Fibroblast of lung (primary cell): ENCODE measurements around the gene ATF6B. TPM values are rescaled to one million over a fixed set of nuclear protein-coding genes. Genes with fewer than 3 reads are reported as not detected.
A peak's percentile ranks its signal among the peaks of the same experiment; 100 is the strongest.

Experiments used
- DNase-seq, 2 donors: peaks; one replicate each; pipeline versions ENCODE4 v3.0.0 to v3.0.0-alpha.2; 2010; ENCODE audit warnings: low read depth in 2 of 2
- H2AFZ ChIP-seq: 2 replicates; pipeline ENCODE4 v1.5.1; 2012; ENCODE audit warnings: low read length, control low read depth, inconsistent platforms
- H3K27ac ChIP-seq: 2 replicates; pipeline ENCODE4 v1.5.1; 2011; ENCODE audit warnings: low read length, control low read depth; ENCODE audit not compliant: insufficient read depth
- H3K27me3 ChIP-seq: 2 replicates; pipeline ENCODE4 v1.5.1; 2011; ENCODE audit warnings: mild to moderate bottlenecking, low read length; ENCODE audit not compliant: control insufficient read depth, insufficient read depth
- H3K36me3 ChIP-seq: 2 replicates; pipeline ENCODE4 v1.5.1; 2011; ENCODE audit warnings: low read length; ENCODE audit not compliant: control insufficient read depth, insufficient read depth
- H3K4me1 ChIP-seq: 2 replicates; pipeline ENCODE4 v1.5.1; 2011; ENCODE audit warnings: low read length; ENCODE audit not compliant: control insufficient read depth, insufficient read depth; ENCODE audit errors: extremely low read depth
- H3K4me2 ChIP-seq: 2 replicates; pipeline ENCODE4 v1.5.1; 2011; ENCODE audit warnings: low read length, control low read depth; ENCODE audit not compliant: insufficient read depth; ENCODE audit errors: extremely low read depth
- H3K4me3 ChIP-seq, 4 experiments: fragments of 200-600 bp in 1 of 4; sonication (generic) in 1 of 4; replicated peaks in 1 of 4; 2 replicates each; pipeline ENCODE4 v1.5.1; 2011 to 2016; ENCODE audit warnings: low read length in 4 of 4, low read depth in 3 of 4, mild to moderate bottlenecking in 3 of 4, control low read depth in 2 of 4, inconsistent platforms in 1 of 4, mixed read lengths in 1 of 4; ENCODE audit not compliant: insufficient read depth in 1 of 4; ENCODE audit errors: control extremely low read depth in 1 of 4
- H3K79me2 ChIP-seq: 2 replicates; pipeline ENCODE4 v1.5.1; 2012; ENCODE audit warnings: mild to moderate bottlenecking, low read length, inconsistent platforms; ENCODE audit not compliant: control insufficient read depth, insufficient read depth
- H3K9ac ChIP-seq: 2 replicates; pipeline ENCODE4 v1.5.1; 2011; ENCODE audit warnings: mild to moderate bottlenecking, low read length, control low read depth; ENCODE audit not compliant: insufficient read depth
- H3K9me3 ChIP-seq: 2 replicates; pipeline ENCODE4 v1.5.1; 2012; ENCODE audit warnings: low read depth, low read length; ENCODE audit not compliant: control insufficient read depth, insufficient read depth
- H4K20me1 ChIP-seq: 2 replicates; pipeline ENCODE4 v1.5.1; 2011; ENCODE audit warnings: low read length; ENCODE audit not compliant: control insufficient read depth, insufficient read depth; ENCODE audit errors: extremely low read depth
- EZH2 ChIP-seq: IDR thresholded peaks from 2 replicates; pipeline ENCODE4 v1.5.1; 2012; ENCODE audit warnings: low read length, control low read depth, mild to moderate bottlenecking; ENCODE audit errors: missing control alignments
- polyA plus RNA-seq, 2 donors: library from polyadenylated mRNA; depleted of rRNA in 1 of 2; stranded (reverse) in 1 of 2; unstranded in 1 of 2; fragments of >200 nt; gene quantifications; 2 replicates each; pipeline ENCODE4 v1.2.1, GENCODE V29; 2011 to 2012; ENCODE audit warnings: missing spikeins in 1 of 2
- total RNA-seq: library from RNA; depleted of rRNA; stranded (reverse); fragments of >200 nt; gene quantifications from 2 replicates; pipeline ENCODE4 v1.2.1, GENCODE V29; 2014
- TF ChIP-seq, protein P1 (sequence below), 2 donors: IDR thresholded peaks in 1 of 2; conservative IDR thresholded peaks in 1 of 2; 1 replicate in 1 of 2; 2 replicates in 1 of 2; pipeline ENCODE4 v1.5.1; 2011 to 2012; ENCODE audit warnings: low read length in 2 of 2, control low read depth in 1 of 2, inconsistent platforms in 1 of 2, low read depth in 1 of 2, mild to moderate bottlenecking in 1 of 2

The ATF6B gene
- total and polyA plus RNA-seq, 2 donors (not counting 1 experiment from before 2014, with no cell fraction given), result 15.7 to 36.2 TPM

DNA sequence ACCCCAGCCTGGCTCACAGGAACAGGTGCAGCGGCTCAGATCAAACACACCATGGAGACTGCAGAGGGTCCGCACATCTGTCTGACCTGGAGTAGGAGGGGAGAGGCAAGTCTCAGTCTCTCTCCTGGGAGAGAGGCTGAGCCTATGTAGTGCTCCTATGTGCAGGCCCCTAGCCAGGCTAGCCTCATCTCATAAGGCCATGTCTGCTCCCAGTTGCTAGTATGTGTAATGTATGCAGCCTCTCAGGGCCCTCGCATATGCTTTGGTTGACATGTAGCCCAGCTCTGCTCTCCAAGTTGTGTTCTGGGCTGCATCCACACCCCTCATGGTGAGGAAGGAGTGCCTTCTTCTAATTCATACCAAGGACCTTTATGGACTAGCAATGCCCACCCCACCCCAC lies 30.7 kb downstream of the ATF6B start:
- H3K36me3 ChIP-seq, result no peaks in the 10 kb centered on the region
- no peak overlapping the region for H2AFZ ChIP-seq
- TF ChIP-seq, protein P1, sequence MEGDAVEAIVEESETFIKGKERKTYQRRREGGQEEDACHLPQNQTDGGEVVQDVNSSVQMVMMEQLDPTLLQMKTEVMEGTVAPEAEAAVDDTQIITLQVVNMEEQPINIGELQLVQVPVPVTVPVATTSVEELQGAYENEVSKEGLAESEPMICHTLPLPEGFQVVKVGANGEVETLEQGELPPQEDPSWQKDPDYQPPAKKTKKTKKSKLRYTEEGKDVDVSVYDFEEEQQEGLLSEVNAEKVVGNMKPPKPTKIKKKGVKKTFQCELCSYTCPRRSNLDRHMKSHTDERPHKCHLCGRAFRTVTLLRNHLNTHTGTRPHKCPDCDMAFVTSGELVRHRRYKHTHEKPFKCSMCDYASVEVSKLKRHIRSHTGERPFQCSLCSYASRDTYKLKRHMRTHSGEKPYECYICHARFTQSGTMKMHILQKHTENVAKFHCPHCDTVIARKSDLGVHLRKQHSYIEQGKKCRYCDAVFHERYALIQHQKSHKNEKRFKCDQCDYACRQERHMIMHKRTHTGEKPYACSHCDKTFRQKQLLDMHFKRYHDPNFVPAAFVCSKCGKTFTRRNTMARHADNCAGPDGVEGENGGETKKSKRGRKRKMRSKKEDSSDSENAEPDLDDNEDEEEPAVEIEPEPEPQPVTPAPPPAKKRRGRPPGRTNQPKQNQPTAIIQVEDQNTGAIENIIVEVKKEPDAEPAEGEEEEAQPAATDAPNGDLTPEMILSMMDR (conservative IDR thresholded peaks at IDR 0.05 in 1 of 2, IDR thresholded peaks at IDR 0.05 in 1 of 2; ENCODE audit: low read depth in 1 of 2, low read length in 2 of 2), result no peak
- TF ChIP-seq EZH2, result no peak
- no peak overlapping the region for H3K9ac ChIP-seq
- H3K9me3 ChIP-seq, result no peaks in the 10 kb centered on the region
- no peak overlapping the region for H3K27ac ChIP-seq
- peaks cover 5% of the 10 kb centered on the region for H3K27me3 ChIP-seq
- H3K79me2 ChIP-seq, result no peaks in the 10 kb centered on the region
- H3K4me2 ChIP-seq, result no peak overlapping the region
- H3K4me1 ChIP-seq, result peaks cover 9% of the 10 kb centered on the region
- H3K4me3 ChIP-seq, result no peak overlapping the region
- no peak for DNase-seq
- no peaks in the 10 kb centered on the region for H4K20me1 ChIP-seq

DNA sequence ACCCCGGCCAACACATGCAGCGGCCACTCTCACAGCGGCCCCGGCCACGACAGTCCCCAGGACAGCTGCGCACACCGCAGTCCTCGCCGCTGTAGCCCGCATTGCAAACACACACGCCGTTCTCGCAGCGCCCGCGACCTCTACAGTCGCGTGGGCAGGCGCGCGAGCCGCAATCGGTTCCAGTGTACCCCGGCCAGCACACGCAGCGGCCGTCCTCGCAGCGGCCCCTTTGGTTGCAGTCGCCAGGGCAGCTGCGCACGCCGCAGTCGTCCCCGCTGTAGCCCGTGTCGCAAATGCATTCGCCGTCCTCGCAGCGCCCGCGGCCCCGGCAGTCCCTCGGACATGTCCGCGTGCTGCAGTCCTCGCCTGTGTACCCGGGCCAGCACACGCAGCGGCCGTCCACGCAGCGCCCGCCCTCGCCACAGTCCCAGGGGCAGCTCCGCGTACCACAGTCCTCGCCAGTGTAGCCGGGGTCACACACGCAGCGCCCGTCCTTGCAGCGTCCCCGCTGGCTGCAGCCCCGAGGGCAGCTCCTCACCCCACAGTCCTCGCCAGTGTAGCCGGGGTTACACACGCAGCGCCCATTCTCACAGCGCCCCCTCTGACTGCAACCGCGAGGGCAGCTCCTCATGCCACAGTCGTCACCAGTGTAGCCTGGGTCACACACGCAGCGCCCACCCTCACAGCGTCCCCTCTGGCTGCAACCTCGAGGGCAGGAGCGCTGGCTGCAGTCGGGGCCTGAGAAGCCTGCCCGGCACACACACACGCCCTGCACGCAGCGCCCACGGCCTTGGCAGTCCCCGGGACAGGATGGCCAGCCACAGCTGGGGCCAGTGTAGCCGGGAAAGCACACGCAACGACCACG lies 31.4 kb downstream of the ATF6B start:
- Histone ChIP-seq H3K36me3 (no peaks in the 10 kb centered on the region), H4K20me1 (no peaks in the 10 kb centered on the region), H3K27me3 (peaks cover 5% of the 10 kb centered on the region), H3K9ac (no peak overlapping the region), H3K9me3 (no peaks in the 10 kb centered on the region), H3K4me2 (no peak overlapping the region), H3K79me2 (no peaks in the 10 kb centered on the region), H3K27ac (no peak overlapping the region), H3K4me3 (no peak overlapping the region), H3K4me1 (peaks cover 15% of the 10 kb centered on the region), H2AFZ (no peak overlapping the region)
- TF ChIP-seq, protein P1 (conservative IDR thresholded peaks at IDR 0.05 in 1 of 2, IDR thresholded peaks at IDR 0.05 in 1 of 2; ENCODE audit: low read depth in 1 of 2, low read length in 2 of 2), result no peak
- peak; percentile 53 for TF ChIP-seq EZH2
- no peak for DNase-seq

DNA sequence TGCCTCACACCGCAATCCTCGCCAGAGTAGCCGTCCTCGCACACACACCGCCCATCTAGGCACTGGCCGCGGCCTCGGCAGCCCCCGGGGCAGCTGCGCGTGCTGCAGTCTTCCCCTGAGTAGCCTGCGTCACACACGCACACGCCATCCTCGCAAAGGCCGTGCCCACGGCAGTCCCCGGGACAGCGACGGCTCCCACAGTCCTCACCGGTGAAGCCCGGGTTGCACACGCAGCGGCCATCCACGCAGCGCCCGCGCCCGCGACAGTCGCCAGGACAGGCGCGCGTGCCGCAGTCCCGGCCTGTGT lies 32.0 kb downstream of the ATF6B start:
- H3K9ac ChIP-seq, result no peak overlapping the region
- peaks cover 5% of the 10 kb centered on the region for H3K27me3 ChIP-seq
- no peaks in the 10 kb centered on the region for H3K79me2 ChIP-seq
- H3K9me3 ChIP-seq, result no peaks in the 10 kb centered on the region
- no peaks in the 10 kb centered on the region for H3K36me3 ChIP-seq
- TF ChIP-seq, protein P1 (conservative IDR thresholded peaks at IDR 0.05 in 1 of 2, IDR thresholded peaks at IDR 0.05 in 1 of 2; ENCODE audit: low read depth in 1 of 2, low read length in 2 of 2), result no peak
- no peak for TF ChIP-seq EZH2
- no peak overlapping the region for H2AFZ ChIP-seq
- H4K20me1 ChIP-seq, result no peaks in the 10 kb centered on the region
- no peak overlapping the region for H3K4me2 ChIP-seq
- no peak overlapping the region for H3K27ac ChIP-seq
- no peak overlapping the region for H3K4me3 ChIP-seq
- DNase-seq, result no peak
- peaks cover 17% of the 10 kb centered on the region for H3K4me1 ChIP-seq
